Cardiac fibroblast (primary cell): ENCODE data around the gene ATXN10.

Experiments used
- DNase-seq, 2 donors: peaks; one replicate each; pipeline versions ENCODE4 v3.0.0 to v3.0.0-alpha.2; 2010; ENCODE audit warnings: low read depth in 2 of 2
- H3K4me3 ChIP-seq, 2 donors: replicated peaks in 1 of 2; 1 replicate in 1 of 2; 2 replicates in 1 of 2; pipeline ENCODE4 v1.5.1; 2011; ENCODE audit warnings: low read depth in 2 of 2, low read length in 2 of 2, mild to moderate bottlenecking in 2 of 2, moderate library complexity in 1 of 2
- CTCF ChIP-seq: IDR thresholded peaks from one replicate; pipeline ENCODE4 v1.5.1; 2011; ENCODE audit warnings: low read depth, mild to moderate bottlenecking, low read length, inconsistent platforms

Gene ATXN10

DNA sequence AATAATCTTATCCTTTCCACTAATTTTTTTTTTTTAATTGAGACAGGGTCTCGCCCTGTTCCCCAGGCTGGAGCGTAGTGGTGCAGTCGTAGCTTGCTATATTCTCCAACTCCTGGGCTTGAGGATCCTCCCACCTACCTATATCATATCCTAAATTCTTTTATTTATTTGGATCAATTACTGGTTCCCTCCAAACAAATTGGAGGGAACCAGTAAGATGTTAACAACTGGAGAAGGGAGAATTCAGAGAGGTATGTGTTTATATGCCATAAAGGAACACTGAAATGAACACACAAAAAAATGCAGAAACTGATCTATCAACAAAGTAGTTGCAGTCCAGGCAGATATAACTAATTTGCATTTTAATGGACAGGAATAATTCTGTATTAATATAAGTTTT is 63.6 kb downstream of the ATXN10 start:
- no peak for TF ChIP-seq CTCF
- H3K4me3 ChIP-seq = no peak overlapping the region
- no peak for DNase-seq

DNA sequence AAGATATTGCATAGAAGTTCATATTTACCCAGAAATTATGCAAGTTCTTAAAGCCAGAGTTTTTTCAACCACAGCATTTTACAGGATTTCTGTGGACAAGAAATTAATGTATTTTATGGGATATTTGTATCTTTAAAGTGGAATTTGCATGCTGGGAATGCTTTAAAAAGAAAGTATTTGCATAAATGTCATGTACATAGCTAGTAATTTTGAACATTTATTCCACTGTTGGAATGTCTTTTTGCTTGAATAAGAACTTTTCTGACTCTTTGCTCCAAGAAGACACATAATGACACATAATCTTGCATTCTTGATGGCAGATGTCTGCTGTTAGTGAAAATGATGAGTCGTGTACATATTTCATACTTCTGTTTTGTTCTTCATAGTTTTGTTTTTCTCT is 66.6 kb downstream of the ATXN10 start:
- no peak for TF ChIP-seq CTCF
- no peak overlapping the region for H3K4me3 ChIP-seq
- DNase-seq = peak in 1 of 2 donors; percentile 49

GRCh38 chr22:45740236-45740635 is 68.6 kb downstream of the ATXN10 start:
- no peak for TF ChIP-seq CTCF
- DNase-seq = no peak

DNA sequence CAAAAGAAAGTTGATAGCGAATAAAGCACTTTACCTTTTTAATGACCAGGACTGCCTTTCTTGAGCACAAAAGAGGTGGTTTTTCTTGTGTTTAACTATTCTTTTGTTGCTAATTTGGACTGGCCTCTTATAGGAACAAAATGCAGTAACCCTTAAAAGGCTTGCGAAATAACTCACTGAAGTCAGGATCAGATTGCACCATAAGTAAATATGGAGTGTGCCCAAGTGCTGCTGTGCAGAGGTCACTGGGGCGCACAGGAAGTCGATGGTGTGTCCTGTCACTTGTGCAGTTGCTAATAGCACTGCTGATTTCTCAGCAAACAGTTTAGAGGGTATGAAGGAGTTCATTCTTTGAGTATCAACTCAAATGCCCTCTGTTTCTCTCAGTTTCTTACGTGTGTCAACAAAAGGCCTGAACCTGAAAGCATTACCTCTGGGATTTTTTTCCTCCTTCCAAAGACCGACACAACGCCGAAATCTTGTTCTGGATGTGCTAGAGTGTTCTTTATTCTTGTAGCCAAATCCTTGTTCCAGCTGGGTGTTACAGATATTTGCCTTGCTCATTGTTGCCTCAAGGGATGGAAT is 71.3 kb downstream of the ATXN10 start:
- no peak overlapping the region for H3K4me3 ChIP-seq
- DNase-seq = peak; percentile 70 to 73
- no peak for TF ChIP-seq CTCF

More at GRCh38 chr22:45740236-45740635, 68.6 kb downstream of the ATXN10 start:
- H3K4me3 ChIP-seq = no peak overlapping the region

DNA sequence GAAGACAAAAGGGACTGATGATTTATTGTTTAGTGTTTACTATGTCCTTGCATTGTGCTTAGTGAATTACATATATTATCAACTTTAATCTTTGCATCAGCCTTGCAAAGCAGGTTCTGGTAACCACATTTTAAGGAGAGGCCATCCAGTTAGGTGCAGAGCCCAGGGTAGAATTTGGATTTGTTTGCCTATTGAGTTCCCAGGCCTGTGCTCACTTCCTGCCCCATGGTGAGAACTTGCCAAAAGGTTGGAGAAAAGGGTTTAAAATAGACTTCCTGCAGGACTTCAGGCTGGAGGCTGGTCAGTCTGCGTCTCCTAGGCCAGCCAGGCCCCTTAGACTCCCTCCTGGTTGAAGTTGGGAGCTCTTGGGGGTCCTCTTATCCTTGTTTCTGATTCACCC is 72.1 kb downstream of the ATXN10 start:
- DNase-seq = peak; percentile 18 to 41
- H3K4me3 ChIP-seq = no peak overlapping the region
- TF ChIP-seq CTCF = no peak

- H3K4me3 ChIP-seq = no peak overlapping the region
- DNase-seq = no peak
Observed at GRCh38 chr22:45744442-45744841, 72.8 kb downstream of the ATXN10 start.

More at GRCh38 chr22:45744442-45744841, 72.8 kb downstream of the ATXN10 start:
- TF ChIP-seq CTCF = no peak
